Measurements from ENCODE around the gene RELB.

RELB gene

DNA sequence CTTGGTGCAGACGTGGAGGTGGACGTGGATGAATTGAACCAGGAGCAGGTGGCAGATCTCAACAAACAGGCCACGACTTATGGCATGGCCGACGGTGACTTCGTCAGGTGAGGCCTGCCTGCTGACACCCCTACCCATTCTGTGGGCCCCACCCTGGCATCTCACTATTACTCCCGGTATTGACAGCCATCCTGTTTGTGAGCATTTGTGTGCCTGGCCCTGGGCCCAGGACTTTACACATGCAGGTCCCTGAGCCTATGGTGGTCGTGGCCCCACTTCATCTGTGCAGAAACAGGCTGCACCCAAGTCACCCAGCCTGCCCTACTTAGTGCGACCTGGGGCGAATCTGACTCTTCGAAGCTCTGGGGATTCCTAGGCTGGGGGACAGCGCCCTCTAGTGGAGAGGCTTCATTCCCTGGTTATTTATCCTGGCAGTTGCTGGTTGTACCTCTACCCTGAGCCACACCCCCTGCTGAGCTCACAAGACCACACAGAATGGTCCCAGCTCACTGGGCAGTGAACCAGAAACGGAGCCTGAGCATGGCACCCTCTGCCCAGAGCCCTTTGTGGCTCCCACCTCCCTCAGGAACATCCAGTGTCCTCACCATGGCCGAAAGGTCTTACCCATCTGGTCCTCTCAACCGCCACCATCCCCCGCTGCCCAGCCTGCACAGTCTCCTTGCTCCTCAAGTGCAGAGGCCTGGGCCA is 58.1 kb downstream of the RELB start:
- DNase-seq (ENCODE audit: low read depth): peak; percentile 42

DNA sequence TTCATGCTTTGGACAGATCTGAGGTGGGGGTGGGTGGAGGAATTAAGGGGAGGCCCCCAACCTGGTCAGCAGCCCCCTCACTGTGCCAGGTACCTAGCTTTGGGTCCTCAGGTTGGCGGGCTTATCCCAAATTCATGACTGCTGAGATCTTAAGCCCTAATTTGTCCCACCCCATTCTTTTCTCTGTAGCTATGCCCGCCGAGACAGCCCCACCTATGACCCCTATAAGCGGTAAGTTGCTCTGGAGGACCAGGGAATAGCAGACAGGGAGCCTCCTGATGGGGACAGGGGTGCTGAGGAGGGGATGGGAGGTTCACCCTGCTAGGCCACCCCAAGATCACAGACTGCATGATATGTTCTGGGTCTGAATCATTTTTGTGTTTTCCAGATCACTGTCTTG is 60.7 kb downstream of the RELB start:
- no peak for DNase-seq (ENCODE audit: low read depth)

DNA sequence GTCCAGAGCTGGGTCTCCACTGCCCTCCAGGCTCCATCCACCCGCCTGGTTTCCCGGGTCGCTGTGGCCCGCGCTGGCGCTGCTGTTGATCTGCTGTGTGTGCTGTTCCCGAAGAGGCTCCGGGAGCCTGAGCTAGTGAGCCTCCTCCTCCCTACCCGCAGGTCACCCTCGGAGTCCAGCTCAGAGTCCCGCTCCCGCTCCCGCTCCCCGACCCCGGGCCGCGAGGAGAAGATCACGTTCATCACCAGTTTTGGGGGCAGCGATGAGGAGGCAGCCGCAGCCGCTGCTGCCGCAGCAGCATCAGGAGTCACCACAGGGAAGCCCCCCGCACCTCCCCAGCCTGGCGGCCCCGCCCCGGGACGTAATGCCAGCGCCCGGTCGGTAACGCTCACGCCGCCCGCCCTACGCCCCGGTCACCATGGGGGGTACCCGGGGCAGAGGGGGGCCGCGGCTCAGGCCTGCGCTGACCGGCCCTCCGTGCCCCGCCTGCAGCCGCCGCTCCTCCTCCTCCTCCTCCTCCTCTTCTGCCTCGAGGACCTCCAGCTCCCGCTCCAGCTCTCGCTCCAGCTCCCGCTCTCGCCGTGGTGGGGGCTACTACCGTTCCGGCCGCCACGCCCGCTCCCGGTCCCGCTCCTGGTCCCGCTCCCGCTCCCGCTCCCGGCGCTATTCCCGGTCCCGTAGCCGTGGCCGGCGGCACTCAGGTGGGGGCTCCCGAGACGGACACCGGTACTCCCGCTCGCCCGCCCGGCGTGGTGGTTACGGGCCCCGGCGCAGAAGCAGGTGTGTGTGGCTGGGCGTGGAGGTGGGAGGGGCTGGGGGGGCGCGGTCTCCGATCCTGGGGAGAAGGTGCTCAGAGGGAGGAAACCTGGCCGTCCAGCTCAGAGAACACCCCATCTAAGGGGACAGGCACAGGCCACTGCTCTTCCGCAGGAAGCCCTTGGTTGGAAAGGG is 62.9 kb downstream of the RELB start:
- DNase-seq (ENCODE audit: low read depth): no peak

DNA sequence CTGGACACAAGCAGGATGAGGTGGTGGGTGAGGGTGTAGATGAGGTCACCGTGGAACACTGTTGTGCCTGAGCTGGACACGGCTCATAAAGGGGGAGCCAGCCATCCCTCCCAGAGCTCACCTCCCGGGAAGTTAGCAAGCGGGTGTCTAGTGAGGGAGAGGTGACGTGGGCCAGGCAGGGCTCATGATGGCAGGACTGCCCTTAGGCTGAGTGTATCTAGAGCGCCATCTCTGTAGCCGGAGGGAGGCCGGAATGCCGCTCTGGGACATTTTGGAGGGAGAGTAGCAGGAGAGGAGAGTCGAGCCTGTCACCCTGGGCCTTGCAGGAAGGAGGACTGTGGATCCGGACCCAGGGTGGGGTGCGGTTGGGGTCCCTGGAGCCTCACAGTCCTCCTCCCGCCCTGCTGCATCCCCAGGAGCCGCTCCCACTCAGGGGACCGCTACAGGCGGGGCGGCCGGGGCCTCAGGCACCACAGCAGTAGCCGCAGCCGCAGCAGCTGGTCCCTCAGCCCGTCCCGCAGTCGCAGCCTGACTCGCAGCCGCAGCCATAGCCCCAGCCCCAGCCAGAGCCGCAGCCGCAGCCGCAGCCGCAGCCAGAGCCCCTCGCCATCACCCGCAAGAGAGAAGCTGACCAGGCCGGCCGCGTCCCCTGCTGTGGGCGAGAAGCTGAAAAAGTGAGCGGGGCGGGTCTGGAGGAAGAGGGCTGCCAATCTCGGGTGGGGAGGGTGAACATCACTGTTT is 65.8 kb downstream of the RELB start:
- DNase-seq (ENCODE audit: low read depth): no peak

GRCh38 chr19:45068041-45068440 is 66.8 kb downstream of the RELB start:
- no peak for DNase-seq (ENCODE audit: low read depth)

DNA sequence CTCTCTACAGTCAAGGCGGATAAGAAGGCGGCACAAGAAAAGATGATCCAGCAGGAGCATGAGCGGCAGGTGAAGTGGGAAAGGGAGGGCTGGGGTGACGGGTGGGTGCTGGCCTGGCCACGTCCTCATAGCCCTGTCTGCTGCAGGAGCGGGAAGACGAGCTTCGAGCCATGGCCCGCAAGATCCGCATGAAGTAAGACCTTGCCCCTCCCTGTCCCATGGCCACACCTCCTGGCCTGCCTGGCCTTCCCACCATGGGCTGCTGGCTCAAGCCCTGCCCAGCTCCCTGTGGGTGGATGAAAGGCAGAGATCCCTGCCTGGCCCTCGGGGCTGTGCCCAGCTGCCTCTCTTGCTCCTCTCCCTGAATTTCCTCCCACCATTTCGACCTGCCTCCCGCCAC is 67.8 kb downstream of the RELB start:
- no peak for DNase-seq (ENCODE audit: low read depth)

DNA sequence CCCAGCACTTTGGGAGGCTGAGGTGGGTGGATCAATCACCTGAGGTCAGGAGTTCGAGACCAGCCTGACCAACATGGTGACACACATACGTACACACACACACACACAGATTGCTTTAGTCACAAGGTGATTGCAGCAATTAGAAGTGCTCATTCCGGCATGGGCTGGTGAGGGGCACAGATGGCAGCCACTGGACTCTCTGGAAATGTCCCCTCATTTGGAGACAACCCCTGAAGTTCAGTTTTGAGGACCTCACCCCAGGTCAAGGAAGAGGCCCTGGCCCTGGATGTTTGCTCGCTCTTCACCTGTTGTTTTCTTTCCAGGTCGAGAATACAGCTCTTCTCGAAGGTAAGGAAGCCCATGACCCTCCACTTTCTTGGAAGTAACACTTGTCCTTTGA is 69.0 kb downstream of the RELB start:
- no peak for DNase-seq (ENCODE audit: low read depth)

DNA sequence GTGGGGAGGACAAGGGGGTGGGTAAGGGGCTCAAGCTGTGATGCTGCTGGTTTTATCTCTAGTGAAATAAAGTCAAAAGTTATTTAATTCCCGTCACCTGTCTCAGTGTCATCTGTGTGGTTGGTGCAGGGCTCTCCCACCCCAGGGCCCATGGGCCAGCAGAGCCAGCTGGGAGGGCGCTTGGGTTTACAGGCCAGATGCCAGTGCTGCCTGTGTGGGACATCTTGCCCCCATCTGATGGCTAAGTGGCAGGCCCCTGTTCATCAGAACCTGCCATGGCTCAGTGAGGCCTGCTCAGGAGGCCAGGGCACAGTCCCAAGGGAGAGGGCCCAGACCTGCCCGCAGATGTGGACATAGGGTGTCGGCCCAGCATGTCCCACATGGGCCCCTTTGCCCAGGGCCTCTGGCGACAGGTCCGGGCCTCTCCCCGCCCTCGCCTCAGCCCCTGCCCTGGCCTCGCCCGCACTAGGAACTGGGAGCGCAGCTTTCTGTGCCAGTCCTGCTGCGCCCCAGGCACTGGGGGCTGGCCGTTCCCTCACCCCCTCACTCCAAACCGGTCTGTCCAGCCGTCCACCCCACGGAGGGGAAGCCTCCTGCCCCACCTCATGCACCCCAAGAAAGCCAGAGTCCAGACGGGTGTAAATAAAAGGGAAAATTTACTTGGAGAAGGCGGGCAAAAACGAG is 69.7 kb downstream of the RELB start:
- no peak for DNase-seq (ENCODE audit: low read depth)

GRCh38 chr19:45071545-45071938 is 70.3 kb downstream of the RELB start:
- DNase-seq (ENCODE audit: low read depth): no peak

DNA sequence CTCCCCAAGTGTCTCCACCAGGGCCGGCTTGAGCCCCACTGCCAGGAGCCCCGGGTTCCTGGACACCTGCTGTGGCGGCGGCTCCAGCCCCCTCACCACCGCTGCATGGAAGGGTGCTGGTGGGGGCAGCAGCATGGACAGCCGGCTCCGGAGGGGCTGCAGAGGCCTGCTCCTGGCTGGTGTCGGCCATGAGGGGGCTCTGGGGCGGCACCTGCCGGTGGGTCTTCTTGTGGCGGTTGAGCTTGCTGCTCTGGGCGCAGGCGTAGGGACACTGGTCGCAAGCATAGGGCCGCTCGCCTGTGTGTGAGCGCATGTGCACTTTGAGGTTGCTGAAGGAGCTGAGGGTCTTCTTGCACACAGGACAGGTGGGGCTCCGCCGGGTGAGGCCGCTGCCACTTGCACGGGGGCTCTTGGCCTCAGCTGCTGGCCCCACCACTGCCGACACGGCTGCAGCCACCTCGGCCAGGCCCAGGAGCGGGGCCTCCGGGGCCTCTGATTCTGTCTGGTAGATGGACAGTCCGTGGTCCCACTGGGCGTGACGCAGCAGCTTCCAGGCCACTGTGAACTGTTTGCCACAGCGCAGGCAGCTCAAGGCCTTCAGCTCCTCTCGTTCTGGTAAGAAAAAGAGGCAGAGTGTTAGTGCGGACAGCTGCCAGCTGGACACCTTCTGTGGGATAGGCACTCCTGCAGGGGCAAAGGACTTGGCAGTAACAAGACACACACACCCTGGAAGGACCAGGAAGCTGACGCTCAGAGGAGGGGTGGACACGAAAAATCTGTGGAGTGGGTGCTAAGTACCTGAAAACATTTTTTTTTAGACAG is 70.9 kb downstream of the RELB start:
- no peak for DNase-seq (ENCODE audit: low read depth)

DNA sequence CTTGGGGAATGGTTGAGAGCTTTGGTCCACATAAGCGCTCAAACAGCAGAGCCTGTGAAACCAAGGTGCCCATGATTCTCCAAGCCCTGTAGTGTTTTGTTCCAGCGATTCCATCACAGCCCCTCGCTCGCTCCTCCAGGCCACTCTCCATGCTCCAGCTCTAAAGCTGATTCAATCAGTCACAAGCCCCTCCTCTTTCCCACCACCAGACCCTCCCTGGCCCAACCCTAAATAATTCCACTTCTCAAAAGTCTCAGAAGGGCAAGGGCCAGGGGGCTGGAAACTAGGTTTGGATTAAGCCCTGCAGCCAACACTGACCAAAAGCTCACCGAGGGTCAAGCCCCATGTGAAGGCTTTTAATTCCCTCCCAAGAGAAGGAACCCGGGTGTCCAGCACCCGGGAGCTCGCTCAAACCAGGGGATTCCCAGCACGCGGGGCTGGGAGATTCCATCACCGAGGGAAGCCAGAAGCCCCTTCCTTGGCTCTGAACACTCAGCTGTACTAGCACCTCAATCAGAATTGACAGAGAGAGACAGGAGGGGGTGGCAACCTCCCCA is 73.6 kb downstream of the RELB start:
- no peak for DNase-seq (ENCODE audit: low read depth)

DNA sequence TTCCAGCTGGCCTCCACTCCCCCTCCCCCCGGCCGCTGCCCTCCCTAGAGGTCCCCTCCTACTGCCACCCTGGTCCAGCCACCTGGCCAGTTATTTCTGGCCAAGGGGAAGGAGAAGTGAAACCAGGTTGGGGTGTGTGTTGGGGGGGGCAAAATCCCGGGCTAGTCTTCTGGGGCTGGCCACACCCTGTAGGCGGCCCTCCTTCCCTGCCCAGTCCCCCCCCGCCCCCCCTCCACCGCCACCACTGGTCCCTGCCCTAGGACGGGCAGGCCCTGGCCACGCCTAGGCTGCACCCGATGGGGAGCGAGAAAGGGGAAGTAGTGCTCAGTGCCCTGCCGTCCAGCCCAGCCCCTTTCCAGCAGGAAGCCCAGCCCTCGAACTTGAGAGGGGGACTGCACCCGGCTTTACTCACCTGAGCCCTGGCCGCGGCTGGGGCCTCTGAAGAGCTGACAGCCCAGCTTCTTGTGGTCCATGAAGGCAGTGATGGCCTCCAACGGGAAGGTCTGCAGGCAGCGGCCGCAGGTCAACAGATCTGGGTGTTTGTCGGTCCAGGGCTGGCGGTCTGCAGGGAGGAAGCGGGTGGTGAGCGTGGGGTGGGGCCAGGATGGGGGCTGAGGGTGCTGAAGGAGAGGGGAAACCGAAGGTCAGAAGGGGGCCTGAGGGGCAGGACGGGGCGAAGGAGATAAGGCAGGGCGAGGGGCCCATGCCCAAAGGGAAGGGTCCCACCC is 74.2 kb downstream of the RELB start:
- DNase-seq (ENCODE audit: low read depth): no peak

GRCh38 chr19:45076029-45076850 is 75.0 kb downstream of the RELB start, which contains the start of gene ZNF296:
Gene ZNF296, minus strand, starts transcription at chr19:45076478. Its CDS starts 105 bp downstream, at chr19:45076373.
- DNase-seq (ENCODE audit: low read depth): no peak

DNA sequence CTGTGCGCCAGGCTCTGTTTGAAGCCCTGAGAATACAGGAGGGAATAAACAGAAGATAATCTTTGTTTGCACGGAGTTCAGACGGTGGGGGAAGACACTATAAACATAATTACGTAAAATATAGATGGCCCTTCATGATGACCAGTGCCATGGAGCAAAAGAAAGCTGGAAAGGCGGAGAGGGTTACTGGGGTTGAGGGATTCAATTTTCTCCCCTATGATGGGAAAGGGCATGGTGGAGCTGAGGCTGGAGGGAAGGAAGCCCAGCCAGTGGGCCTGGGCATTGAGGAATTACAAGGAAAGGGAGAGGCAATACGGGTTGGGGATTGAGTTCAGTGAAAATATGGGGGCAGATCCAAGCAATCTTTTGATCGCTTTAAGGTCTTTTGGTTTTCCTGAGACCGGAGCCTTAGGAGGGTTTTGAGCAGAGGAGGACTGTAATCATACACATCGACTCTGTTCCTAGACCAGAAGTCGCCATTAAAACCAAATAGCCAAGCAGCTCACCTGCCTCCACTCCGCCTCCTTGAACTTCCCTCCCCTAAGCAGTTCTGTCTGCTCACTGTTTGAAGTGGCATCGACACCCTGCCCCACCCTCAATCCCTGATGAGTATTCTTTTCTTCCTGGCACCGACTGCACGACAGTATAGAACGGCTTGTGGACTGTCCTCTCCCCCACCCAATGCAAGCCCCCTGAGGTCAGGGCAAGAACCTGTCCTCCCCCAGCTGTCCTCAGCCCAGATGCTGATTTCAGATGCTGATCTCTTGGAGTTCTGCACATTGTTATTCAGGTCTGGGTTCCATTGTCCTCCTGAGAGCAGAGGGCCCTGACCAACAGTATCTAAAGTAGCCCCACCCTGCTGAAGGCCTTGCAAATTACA is 75.8 kb downstream of the RELB start:
- no peak for DNase-seq (ENCODE audit: low read depth)

- no peak for DNase-seq (ENCODE audit: low read depth)
Observed at GRCh38 chr19:45078390-45079062, 77.3 kb downstream of the RELB start.

GRCh38 chr19:45079063-45079910 is 78.0 kb downstream of the RELB start, which contains the start of gene GEMIN7:
Gene GEMIN7, plus strand, starts transcription at chr19:45079260. Its CDS starts 10,855 bp downstream, at chr19:45090115.
- DNase-seq (ENCODE audit: low read depth): no peak

All from non-pigmented ciliary epithelial cell (primary cell).